ENCODE data around the gene TP53INP2. TPM values are rescaled to one million over a fixed set of nuclear protein-coding genes. Genes with fewer than 3 reads are reported as not detected.

The TP53INP2 gene
- total RNA-seq, 1 donor from 2014 or later: 178 TPM

GRCh38 chr20:34751453-34751852 is 47.3 kb downstream of the TP53INP2 start:
- Mint-ChIP-seq H3K4me3 (ENCODE audit: unreplicated experiment) (no peak overlapping the region), H3K27ac (ENCODE audit: unreplicated experiment) (no peak overlapping the region), H3K27me3 (ENCODE audit: unreplicated experiment) (no peaks in the 10 kb centered on the region), H3K4me1 (ENCODE audit: low read depth, unreplicated experiment) (no peaks in the 10 kb centered on the region), H3K36me3 (ENCODE audit: unreplicated experiment) (no peaks in the 10 kb centered on the region), H3K9me3 (ENCODE audit: unreplicated experiment) (no peaks in the 10 kb centered on the region)
- no peak for DNase-seq
- no peak for TF ChIP-seq CTCF (IDR thresholded peaks at IDR 0.05; ENCODE audit: partially characterized antibody, unreplicated experiment)

DNA sequence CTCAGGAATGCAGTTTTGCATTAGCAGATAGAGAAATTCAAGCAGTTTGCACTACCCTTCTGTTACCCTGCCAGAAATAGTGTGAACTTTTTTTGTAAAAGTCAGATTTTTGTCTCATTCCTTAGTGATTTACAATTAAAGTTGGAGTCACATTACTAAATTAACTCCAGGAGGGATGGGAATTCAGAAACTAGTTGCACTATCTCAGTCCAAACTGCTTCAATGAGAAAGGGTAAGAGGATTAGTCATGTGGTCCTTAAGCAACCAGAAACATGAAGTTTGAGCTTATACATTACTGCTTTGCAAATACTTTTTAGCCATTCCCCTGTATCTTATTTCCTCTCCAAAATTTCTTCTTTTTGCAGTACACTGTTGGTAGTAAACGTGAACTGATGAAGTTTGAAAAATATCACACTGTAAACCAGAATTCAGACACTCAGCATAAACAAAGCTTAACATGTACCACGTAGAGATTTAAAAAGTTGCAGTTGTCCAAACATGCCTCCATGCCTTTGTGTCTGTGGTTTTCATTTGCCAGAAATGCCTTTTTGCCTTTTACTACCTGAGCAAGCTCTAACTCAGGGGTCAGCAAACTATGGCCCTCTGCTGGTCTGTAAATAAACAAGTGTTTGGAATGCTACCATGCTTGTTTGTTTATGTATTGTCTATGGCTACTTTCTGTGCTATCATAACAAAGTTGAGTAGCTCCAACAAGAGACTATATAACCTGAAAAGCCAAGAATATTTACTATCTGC is 49.7 kb downstream of the TP53INP2 start:
- no peaks in the 10 kb centered on the region for H3K36me3 Mint-ChIP-seq (ENCODE audit: unreplicated experiment)

GRCh38 chr20:34754611-34755010 is 50.5 kb downstream of the TP53INP2 start:
- Mint-ChIP-seq H3K4me1 (ENCODE audit: low read depth, unreplicated experiment) (peaks cover 12% of the 10 kb centered on the region), H3K27me3 (ENCODE audit: unreplicated experiment) (peaks cover 2% of the 10 kb centered on the region), H3K36me3 (ENCODE audit: unreplicated experiment) (no peaks in the 10 kb centered on the region), H3K27ac (ENCODE audit: unreplicated experiment) (no peak overlapping the region), H3K4me3 (ENCODE audit: unreplicated experiment) (no peak overlapping the region), H3K9me3 (ENCODE audit: unreplicated experiment) (peaks cover 2% of the 10 kb centered on the region)
- TF ChIP-seq CTCF (IDR thresholded peaks at IDR 0.05; ENCODE audit: partially characterized antibody, unreplicated experiment): no peak
- no peak for DNase-seq

More for the DNA sequence above, 49.7 kb downstream of the TP53INP2 start:
- Mint-ChIP-seq H3K4me3 (ENCODE audit: unreplicated experiment) (no peak overlapping the region), H3K27me3 (ENCODE audit: unreplicated experiment) (peaks cover 2% of the 10 kb centered on the region), H3K4me1 (ENCODE audit: low read depth, unreplicated experiment) (peaks cover 12% of the 10 kb centered on the region), H3K27ac (ENCODE audit: unreplicated experiment) (peak overlapping the region; percentile 69), H3K9me3 (ENCODE audit: unreplicated experiment) (peaks cover 2% of the 10 kb centered on the region)
- no peak for TF ChIP-seq CTCF (IDR thresholded peaks at IDR 0.05; ENCODE audit: partially characterized antibody, unreplicated experiment)
- DNase-seq: no peak

DNA sequence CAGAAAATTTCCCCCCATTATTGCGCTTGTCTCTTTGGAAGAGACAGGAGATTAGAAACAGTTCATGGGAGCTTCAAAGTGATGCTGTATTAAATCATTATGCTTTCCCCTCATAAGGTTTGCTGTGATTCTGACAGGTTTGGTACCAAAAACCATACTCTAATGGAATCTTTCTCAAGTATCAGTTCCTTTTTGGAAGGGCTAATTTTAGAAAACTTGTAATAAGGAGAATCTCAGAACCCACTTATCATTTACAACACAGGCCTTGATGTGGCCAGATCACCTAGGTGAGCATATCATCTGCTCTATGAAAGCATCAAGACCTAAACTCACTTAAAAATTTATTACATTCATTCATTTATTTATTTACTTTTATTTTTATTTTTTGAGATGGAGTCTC is 51.2 kb downstream of the TP53INP2 start:
- peaks cover 12% of the 10 kb centered on the region for H3K4me1 Mint-ChIP-seq (ENCODE audit: low read depth, unreplicated experiment)
- peaks cover 2% of the 10 kb centered on the region for H3K27me3 Mint-ChIP-seq (ENCODE audit: unreplicated experiment)
- no peak for TF ChIP-seq CTCF (IDR thresholded peaks at IDR 0.05; ENCODE audit: partially characterized antibody, unreplicated experiment)
- peaks cover 2% of the 10 kb centered on the region for H3K9me3 Mint-ChIP-seq (ENCODE audit: unreplicated experiment)
- H3K27ac Mint-ChIP-seq (ENCODE audit: unreplicated experiment): no peak overlapping the region
- no peak overlapping the region for H3K4me3 Mint-ChIP-seq (ENCODE audit: unreplicated experiment)
- no peak for DNase-seq
- H3K36me3 Mint-ChIP-seq (ENCODE audit: unreplicated experiment): no peaks in the 10 kb centered on the region

DNA sequence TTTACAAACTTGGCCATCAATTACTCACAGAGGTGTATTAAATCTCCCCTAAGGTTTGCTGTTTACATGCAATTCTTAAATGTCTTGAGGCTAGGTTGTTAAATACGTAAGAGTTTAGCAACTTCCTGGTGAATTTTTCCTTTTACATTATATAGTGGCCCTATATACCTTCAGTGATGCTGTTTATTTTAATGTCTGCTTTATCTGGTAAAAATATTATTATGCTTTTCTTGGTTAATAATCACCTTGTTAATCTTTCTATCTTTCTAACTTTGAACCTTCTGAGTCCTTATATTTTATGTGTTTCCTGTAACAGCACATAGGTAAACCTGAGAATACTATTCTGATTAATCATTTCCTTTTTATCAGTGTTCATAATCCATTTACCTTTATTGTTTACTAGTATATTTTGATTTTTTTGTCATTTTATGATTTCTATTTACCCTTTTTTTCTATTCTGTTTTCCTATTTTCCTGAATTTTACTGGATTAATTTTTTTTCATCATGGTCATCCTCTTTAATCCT is 57.9 kb downstream of the TP53INP2 start:
- Mint-ChIP-seq H3K4me1 (ENCODE audit: low read depth, unreplicated experiment) (peaks cover 10% of the 10 kb centered on the region), H3K27me3 (ENCODE audit: unreplicated experiment) (peaks cover 2% of the 10 kb centered on the region), H3K4me3 (ENCODE audit: unreplicated experiment) (no peak overlapping the region), H3K27ac (ENCODE audit: unreplicated experiment) (no peak overlapping the region), H3K36me3 (ENCODE audit: unreplicated experiment) (no peaks in the 10 kb centered on the region), H3K9me3 (ENCODE audit: unreplicated experiment) (peaks cover 2% of the 10 kb centered on the region)
- no peak for TF ChIP-seq CTCF (IDR thresholded peaks at IDR 0.05; ENCODE audit: partially characterized antibody, unreplicated experiment)
- no peak for DNase-seq
